RWPE2 (cell line): Measurements from ENCODE around the gene STYK1.

Experiments used
- ATAC-seq: fragments of 200-7000 bp; cut with Tn5 transposase; 3 replicates; pipeline ENCODE4 v1.9.1; 2021; ENCODE audit warnings: low read depth
- DNase-seq: peaks from one replicate; pipeline ENCODE4 v3.0.0-alpha.2; 2020; ENCODE audit warnings: low spot score
- H3K27ac ChIP-seq: fragments of 450-650 bp; 2 replicates; pipeline ENCODE4 v1.5.1; 2017; ENCODE audit warnings: mild to moderate bottlenecking; ENCODE audit not compliant: poor library complexity, severe bottlenecking
- H3K27me3 ChIP-seq: fragments of 250-450 bp; sonication (Bioruptor Pico); 2 replicates; pipeline ENCODE4 v1.5.1; 2021; ENCODE audit warnings: mild to moderate bottlenecking, moderate library complexity; ENCODE audit not compliant: insufficient read depth, poor library complexity, severe bottlenecking
- H3K36me3 ChIP-seq: fragments of 250-450 bp; sonication (Bioruptor Pico); 2 replicates; pipeline ENCODE4 v1.5.1; 2020; ENCODE audit warnings: low read depth, mild to moderate bottlenecking, moderate library complexity
- H3K4me1 ChIP-seq: fragments of 250-450 bp; sonication (Bioruptor Pico); 2 replicates; pipeline ENCODE4 v1.5.1; 2021; ENCODE audit warnings: mild to moderate bottlenecking, moderate library complexity; ENCODE audit not compliant: insufficient read depth, poor library complexity, severe bottlenecking
- H3K4me3 ChIP-seq: fragments of 250-450 bp; sonication (Bioruptor Pico); 2 replicates; pipeline ENCODE4 v1.5.1; 2021; ENCODE audit warnings: mild to moderate bottlenecking, moderate library complexity; ENCODE audit not compliant: severe bottlenecking
- H3K9me3 ChIP-seq: fragments of 250-450 bp; sonication (Bioruptor Pico); 2 replicates; pipeline ENCODE4 v1.5.1; 2021; ENCODE audit warnings: mild to moderate bottlenecking, moderate library complexity; ENCODE audit not compliant: severe bottlenecking
- CTCF ChIP-seq: fragments of 450-650 bp; IDR thresholded peaks from one replicate; pipeline ENCODE4 v1.5.1; 2017; ENCODE audit warnings: mild to moderate bottlenecking, moderate library complexity; ENCODE audit not compliant: poor library complexity, severe bottlenecking

The STYK1 gene

DNA sequence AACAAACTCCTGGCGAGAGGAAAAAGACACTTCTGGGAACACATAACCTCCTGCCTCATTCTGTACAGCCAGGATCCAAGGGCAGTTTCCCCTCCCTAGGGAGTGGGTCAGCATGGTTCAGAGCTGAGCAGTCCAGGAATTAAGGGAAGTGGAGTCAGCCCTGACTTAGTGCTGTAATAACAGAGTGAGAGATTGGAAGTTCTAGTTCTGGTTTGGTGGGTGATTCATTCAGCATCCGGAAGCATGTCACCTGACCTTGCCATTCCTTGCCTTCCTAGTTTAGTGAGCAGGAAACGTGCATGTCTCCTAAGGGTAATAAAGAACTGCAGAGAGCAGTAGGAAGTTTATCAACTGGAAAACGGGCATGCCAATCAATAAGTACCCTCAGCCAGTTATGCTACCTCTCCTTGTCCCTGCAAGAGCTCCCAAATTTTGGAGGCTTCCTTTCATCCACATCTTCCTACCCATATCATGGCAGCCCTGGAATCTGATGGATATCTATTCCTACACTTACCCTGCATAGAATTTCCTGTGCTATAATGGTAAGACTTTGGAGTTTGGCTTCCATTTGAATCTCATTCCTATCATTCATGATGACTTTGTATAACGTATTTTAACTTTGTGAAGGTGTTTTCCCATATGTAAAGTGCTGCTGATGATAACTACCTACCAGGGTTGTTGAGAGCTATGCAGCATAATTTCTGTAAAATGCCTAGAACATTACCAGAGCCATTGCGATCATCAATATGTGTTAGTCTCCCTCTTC is 31.9 kb downstream of the STYK1 start:
- Histone ChIP-seq H3K4me3 (no peak overlapping the region), H3K36me3 (no peaks in the 10 kb centered on the region), H3K9me3 (no peaks in the 10 kb centered on the region), H3K4me1 (peaks cover 3% of the 10 kb centered on the region), H3K27me3 (no peaks in the 10 kb centered on the region), H3K27ac (no peak overlapping the region)
- ATAC-seq (peak; percentile 60; the same call in 2 of the 3 replicates), DNase-seq (no peak)
- no peak for TF ChIP-seq CTCF

DNA sequence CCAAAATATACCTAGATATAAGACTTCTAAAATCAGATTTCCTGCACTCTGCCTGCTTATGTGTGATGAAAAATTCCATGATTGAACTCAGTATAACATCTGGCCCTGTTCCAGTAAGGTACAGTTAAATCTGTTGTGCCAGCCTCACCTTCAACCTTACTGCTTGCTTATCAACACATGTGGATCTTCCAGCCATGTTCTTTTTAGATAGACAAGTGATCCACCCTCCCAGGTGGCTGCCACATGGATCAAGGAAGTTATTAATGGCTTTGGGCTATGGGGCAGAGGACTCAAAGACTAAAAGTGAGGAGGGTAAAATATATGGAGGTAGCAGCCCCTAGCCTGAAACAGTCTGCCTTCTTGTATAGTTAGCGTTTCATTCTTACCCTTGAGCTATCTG is 35.1 kb downstream of the STYK1 start:
- Histone ChIP-seq H3K4me1 (peaks cover 3% of the 10 kb centered on the region), H3K36me3 (no peaks in the 10 kb centered on the region), H3K4me3 (no peak overlapping the region), H3K27me3 (no peaks in the 10 kb centered on the region), H3K9me3 (no peaks in the 10 kb centered on the region), H3K27ac (no peak overlapping the region)
- ATAC-seq, result no peak
- no peak for TF ChIP-seq CTCF
- DNase-seq, result no peak

- ATAC-seq, result no peak
- Histone ChIP-seq H3K4me3 (no peak overlapping the region), H3K9me3 (no peaks in the 10 kb centered on the region), H3K36me3 (no peaks in the 10 kb centered on the region), H3K27me3 (no peaks in the 10 kb centered on the region), H3K27ac (no peak overlapping the region), H3K4me1 (peaks cover 2% of the 10 kb centered on the region)
- no peak for TF ChIP-seq CTCF
- no peak for DNase-seq
Measured at GRCh38 chr12:10636611-10637010, 37.2 kb downstream of the STYK1 start.

DNA sequence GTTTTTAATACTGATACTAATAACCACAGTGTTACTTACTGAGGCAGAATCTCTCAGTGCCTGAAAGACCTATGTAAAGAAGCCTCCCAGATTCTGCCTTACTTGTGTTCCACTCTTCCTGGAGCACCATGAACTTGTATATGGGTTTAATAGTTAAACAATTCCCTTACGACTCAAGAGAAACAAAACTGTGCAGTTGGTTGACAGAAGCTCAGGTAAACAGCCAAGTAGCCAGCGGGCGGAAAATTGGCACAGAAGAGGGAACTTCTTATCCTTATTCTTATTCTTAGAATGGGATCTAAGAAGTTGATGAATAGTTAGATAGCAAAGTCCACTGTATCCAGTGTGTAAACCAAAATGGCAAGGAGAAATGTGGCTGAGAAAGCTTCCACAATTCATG is 37.7 kb downstream of the STYK1 start:
- H3K27ac ChIP-seq, result no peak overlapping the region
- no peak overlapping the region for H3K4me3 ChIP-seq
- no peak for ATAC-seq
- no peaks in the 10 kb centered on the region for H3K9me3 ChIP-seq
- no peak for DNase-seq
- no peaks in the 10 kb centered on the region for H3K27me3 ChIP-seq
- no peaks in the 10 kb centered on the region for H3K36me3 ChIP-seq
- no peaks in the 10 kb centered on the region for H3K4me1 ChIP-seq
- TF ChIP-seq CTCF, result no peak

DNA sequence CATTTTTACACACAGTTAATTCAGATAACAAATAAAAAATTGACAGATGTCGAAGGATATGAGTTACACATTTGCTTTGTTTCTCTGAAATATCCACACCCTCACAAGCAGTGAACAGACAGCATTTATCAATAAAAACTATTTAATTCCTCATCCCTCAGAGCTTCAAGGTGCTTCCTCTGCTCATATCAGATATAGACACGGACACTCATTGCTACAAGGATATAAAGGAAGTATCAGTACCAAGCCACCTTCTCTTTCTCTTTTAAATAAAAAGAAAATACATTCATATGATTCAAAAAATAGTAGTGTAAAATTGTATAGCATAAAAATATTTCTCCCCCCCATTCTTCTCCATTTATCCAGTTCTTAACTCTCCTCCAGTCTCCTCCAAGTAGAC is 38.5 kb downstream of the STYK1 start:
- no peak for DNase-seq
- Histone ChIP-seq H3K4me1 (no peaks in the 10 kb centered on the region), H3K9me3 (no peaks in the 10 kb centered on the region), H3K36me3 (no peaks in the 10 kb centered on the region), H3K27me3 (no peaks in the 10 kb centered on the region), H3K27ac (no peak overlapping the region), H3K4me3 (no peak overlapping the region)
- ATAC-seq, result no peak
- TF ChIP-seq CTCF, result no peak
